LHCN-M2 (cell line): Measurements from ENCODE around the gene PCSK6. TPM values are rescaled to one million over a fixed set of nuclear protein-coding genes. Genes with fewer than 3 reads are reported as not detected.

ENCODE experiments used
- DNase-seq: peaks from one replicate; pipeline ENCODE4 v3.0.0-alpha.2; 2012; ENCODE audit warnings: low read depth
- total RNA-seq: library from RNA; depleted of rRNA; stranded (reverse); fragments of >200 nt; gene quantifications from 2 replicates; pipeline ENCODE4 v1.2.3, GENCODE V29; 2014

Gene PCSK6
- total RNA-seq, 1 experiment from 2014 or later: 0.52 TPM

GRCh38 chr15:101277943-101278564 is 211.5 kb downstream of the PCSK6 start:
- peak; percentile 52 for DNase-seq

GRCh38 chr15:101277038-101277822 is 212.3 kb downstream of the PCSK6 start, which contains the start of gene SELENOS:
TSS of gene SELENOS (minus strand) at chr15:101277485. CDS start at chr15:101277417, 68 bp downstream.
- peak; percentile 84 for DNase-seq

- DNase-seq: peak; percentile 36
These were observed 212.9 kb downstream of the PCSK6 start for GRCh38 chr15:101276501-101277037.

GRCh38 chr15:101275018-101275417 is 214.5 kb downstream of the PCSK6 start:
- no peak for DNase-seq

- no peak for DNase-seq
These were observed 216.0 kb downstream of the PCSK6 start for GRCh38 chr15:101273534-101273933.

- no peak for DNase-seq
These were observed 216.9 kb downstream of the PCSK6 start for GRCh38 chr15:101272584-101272983.

GRCh38 chr15:101269479-101270223 is 219.9 kb downstream of the PCSK6 start:
- DNase-seq: no peak

- peak; percentile 86 for DNase-seq
These were observed 222.0 kb downstream of the PCSK6 start for GRCh38 chr15:101267320-101268104.

GRCh38 chr15:101266787-101267186 is 222.7 kb downstream of the PCSK6 start:
- no peak for DNase-seq

- no peak for DNase-seq
These were observed 223.5 kb downstream of the PCSK6 start for GRCh38 chr15:101266034-101266433.

GRCh38 chr15:101264911-101265641 is 224.4 kb downstream of the PCSK6 start:
- DNase-seq: no peak

- DNase-seq: no peak
These were observed 225.5 kb downstream of the PCSK6 start for GRCh38 chr15:101264011-101264410.

- DNase-seq: no peak
These were observed 227.0 kb downstream of the PCSK6 start for GRCh38 chr15:101262551-101262950.

- peak; percentile 60 for DNase-seq
These were observed 231.0 kb downstream of the PCSK6 start for GRCh38 chr15:101258238-101259144.

GRCh38 chr15:101256757-101257156 is 232.8 kb downstream of the PCSK6 start:
- DNase-seq: peak; percentile 36

- DNase-seq: no peak
These were observed 233.8 kb downstream of the PCSK6 start for GRCh38 chr15:101255615-101256241.

GRCh38 chr15:101255051-101255395 is 234.5 kb downstream of the PCSK6 start:
- DNase-seq: no peak

GRCh38 chr15:101254157-101255050 is 235.1 kb downstream of the PCSK6 start:
- no peak for DNase-seq
